Measurements from ENCODE around the gene PLXNC1. TPM values are rescaled to one million over a fixed set of nuclear protein-coding genes. Genes with fewer than 3 reads are reported as not detected.

Gene PLXNC1
- total RNA-seq, 1 donor from 2014 or later: 1.8 TPM

GRCh38 chr12:94147387-94147990, 888 bp upstream of the PLXNC1 start:
- H3K27ac ChIP-seq: no peak overlapping the region
- no peaks in the 10 kb centered on the region for H3K9me3 ChIP-seq
- H3K36me3 ChIP-seq: no peaks in the 10 kb centered on the region
- peak overlapping the region; percentile 65 to 82 for H3K4me3 ChIP-seq
- H3K4me1 ChIP-seq: peaks cover 9 to 11% of the 10 kb centered on the region in 2 donors
- TF ChIP-seq CTCF (IDR thresholded peaks at IDR 0.05): no peak
- H3K27me3 ChIP-seq: no peaks in the 10 kb centered on the region
- intact Hi-C loops (cut with DNase I): no loop called here
- DNase-seq (ENCODE audit: low spot score in 2 of 2): no peak

GRCh38 chr12:94148739-94149118, 352 bp downstream of the PLXNC1 start:
- no peak for TF ChIP-seq CTCF (IDR thresholded peaks at IDR 0.05)
- Histone ChIP-seq H3K4me3 (peak overlapping the region; percentile 65 to 82), H3K4me1 (peaks cover 9 to 11% of the 10 kb centered on the region in 2 donors), H3K36me3 (no peaks in the 10 kb centered on the region), H3K27ac (no peak overlapping the region), H3K27me3 (no peaks in the 10 kb centered on the region), H3K9me3 (no peaks in the 10 kb centered on the region)
- no peak for DNase-seq (ENCODE audit: low spot score in 2 of 2)
- intact Hi-C loops (cut with DNase I): no loop called here

- H3K27me3 ChIP-seq: no peaks in the 10 kb centered on the region
- no peak for DNase-seq (ENCODE audit: low spot score in 2 of 2)
- no peaks in the 10 kb centered on the region for H3K9me3 ChIP-seq
- H3K36me3 ChIP-seq: no peaks in the 10 kb centered on the region
- intact Hi-C loops (cut with DNase I): no loop called here
- no peak overlapping the region for H3K27ac ChIP-seq
- H3K4me1 ChIP-seq: peaks cover 9 to 11% of the 10 kb centered on the region in 2 donors
- H3K4me3 ChIP-seq: peak overlapping the region; percentile 65 to 82
- TF ChIP-seq CTCF (IDR thresholded peaks at IDR 0.05): no peak
These were observed 873 bp downstream of the PLXNC1 start for GRCh38 chr12:94149119-94149780.

GRCh38 chr12:94149781-94150239, 1.4 kb downstream of the PLXNC1 start:
- no peaks in the 10 kb centered on the region for H3K36me3 ChIP-seq
- intact Hi-C loops (cut with DNase I): loop anchor here (5.0 kb wide), 1 partner anchor 277 kb away; no protein-coding TSS in a partner anchor
- H3K4me1 ChIP-seq: peaks cover 9 to 11% of the 10 kb centered on the region in 2 donors
- DNase-seq (ENCODE audit: low spot score in 2 of 2): peak in 1 of 2 donors; percentile 70
- no peaks in the 10 kb centered on the region for H3K9me3 ChIP-seq
- peak overlapping the region; percentile 65 to 82 for H3K4me3 ChIP-seq
- no peak for TF ChIP-seq CTCF (IDR thresholded peaks at IDR 0.05)
- H3K27ac ChIP-seq: no peak overlapping the region
- H3K27me3 ChIP-seq: no peaks in the 10 kb centered on the region

GRCh38 chr12:94150240-94151121, 2.1 kb downstream of the PLXNC1 start:
- H3K27ac ChIP-seq: no peak overlapping the region
- no peak for TF ChIP-seq CTCF (IDR thresholded peaks at IDR 0.05)
- peak overlapping the region; percentile 65 to 82 for H3K4me3 ChIP-seq
- DNase-seq (ENCODE audit: low spot score in 2 of 2): no peak
- intact Hi-C loops (cut with DNase I): loop anchor here (5.0 kb wide), 1 partner anchor 277 kb away; no protein-coding TSS in a partner anchor
- peaks cover 9 to 11% of the 10 kb centered on the region in 2 donors for H3K4me1 ChIP-seq
- H3K27me3 ChIP-seq: no peaks in the 10 kb centered on the region
- no peaks in the 10 kb centered on the region for H3K36me3 ChIP-seq
- H3K9me3 ChIP-seq: no peaks in the 10 kb centered on the region
